HG03139 (cell line): ENCODE results near the gene KLHL33.
A peak's percentile ranks its signal among the peaks of the same experiment; 100 is the strongest.

Experiments
- ATAC-seq: cut with Tn5 transposase; IDR thresholded peaks from one replicate; pipeline ENCODE4 v1.9.1; 2021; ENCODE audit not compliant: unreplicated experiment

The KLHL33 gene

DNA sequence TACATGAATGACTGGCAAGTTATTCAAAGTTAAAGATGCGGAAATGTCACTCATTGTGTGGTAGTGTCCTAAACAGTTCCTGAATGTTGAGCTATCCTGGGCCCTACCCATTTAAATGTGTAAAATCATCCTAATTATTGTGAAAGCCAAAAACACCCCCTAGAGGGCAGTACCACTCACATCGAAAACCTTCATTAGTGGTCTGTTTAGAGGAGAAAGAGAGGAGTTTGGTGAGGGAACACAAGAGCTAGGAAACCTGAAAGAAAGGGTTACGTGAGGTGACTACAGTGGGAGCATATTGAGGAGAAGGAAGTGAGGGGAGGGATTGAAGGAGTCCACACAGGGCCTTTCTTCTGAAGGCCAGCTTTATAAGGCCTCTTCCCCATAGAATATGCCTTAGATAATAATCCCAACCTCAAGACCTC is 20.2 kb downstream of the KLHL33 start:
- ATAC-seq, result peak; percentile 41

DNA sequence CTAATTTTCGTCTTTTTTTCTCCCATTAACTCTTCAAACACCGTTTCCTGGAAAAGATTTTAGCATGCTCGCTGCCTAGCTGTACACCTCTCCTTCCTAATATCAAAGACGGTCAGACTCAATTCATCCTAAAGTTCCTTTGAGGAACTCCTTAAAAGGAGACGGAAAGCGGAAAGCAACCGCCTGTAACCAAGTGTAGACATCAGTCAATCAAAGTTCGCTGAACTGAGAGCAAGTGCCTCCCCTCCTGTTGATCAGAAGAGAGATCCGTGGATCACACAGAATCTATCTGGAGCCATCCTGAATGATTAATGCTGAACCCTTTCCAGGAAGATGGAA is 22.3 kb downstream of the KLHL33 start:
- ATAC-seq, result peak; percentile 35

DNA sequence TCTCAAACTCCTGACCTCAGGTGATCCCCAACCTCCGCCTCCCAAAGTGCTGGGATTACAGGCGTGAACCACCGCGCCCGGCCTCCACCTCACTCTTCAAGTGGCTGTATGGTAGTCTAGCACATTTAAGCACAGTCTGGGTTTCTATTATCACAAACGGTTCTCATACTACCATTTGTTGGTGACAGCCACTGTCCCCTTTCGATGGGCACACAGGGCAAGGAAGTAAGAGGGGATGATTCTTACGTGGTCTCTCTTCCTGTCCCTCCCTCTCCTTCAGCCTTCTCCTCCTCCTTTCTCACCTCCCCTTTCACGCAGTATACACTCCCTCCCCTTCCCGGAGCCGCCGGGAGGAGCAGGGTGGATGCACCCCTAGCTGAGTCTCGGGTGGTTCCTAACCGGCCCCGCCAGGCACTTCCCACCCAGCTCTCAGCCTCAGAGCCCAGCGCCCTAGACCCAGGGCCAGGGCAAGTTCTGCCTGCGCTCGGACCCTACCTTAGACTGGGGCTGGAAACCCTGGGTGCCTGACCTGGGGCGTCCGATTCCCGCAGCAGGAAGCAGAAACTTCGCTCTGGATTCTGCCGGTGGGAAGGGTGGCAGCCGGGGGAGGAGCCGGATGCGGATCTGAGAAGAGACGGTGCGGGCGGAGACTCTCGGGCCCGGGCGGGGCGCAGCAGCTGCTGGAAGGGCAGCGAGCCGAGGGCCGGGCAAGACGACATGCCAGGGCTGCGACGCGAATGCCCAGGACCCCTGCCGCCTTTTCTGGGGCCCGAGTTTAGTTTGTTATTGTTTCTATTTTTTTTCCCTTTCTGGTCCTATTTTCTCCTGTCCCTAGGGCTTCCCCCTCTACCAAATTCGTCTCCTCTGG is 22.9 kb downstream of the KLHL33 start, which contains the start of gene TEP1:
TSS of gene TEP1 (minus strand) at position 626 of the 868 bp plus-strand sequence. CDS start 5,062 bp downstream, outside the sequence.
- ATAC-seq, result peak; percentile 68

DNA sequence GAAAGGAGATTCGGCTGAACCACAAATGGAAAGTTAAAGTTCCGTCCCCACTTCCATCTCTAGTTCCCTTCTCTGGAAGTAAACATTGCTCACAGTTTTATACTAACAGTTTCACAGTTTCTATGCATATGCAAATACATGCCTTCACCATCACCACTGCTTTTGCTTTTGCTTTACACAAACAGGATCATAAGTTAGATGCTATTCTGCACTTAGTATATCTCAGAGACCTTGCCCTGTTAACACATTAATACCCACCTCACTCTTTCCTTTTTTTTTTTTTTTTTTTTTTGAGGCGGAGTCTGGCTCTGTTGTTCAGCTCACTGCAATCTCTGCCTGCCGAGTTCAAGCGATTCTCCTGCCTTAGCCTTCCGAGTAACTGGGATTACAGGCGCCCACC is 23.6 kb downstream of the KLHL33 start:
- no peak for ATAC-seq

DNA sequence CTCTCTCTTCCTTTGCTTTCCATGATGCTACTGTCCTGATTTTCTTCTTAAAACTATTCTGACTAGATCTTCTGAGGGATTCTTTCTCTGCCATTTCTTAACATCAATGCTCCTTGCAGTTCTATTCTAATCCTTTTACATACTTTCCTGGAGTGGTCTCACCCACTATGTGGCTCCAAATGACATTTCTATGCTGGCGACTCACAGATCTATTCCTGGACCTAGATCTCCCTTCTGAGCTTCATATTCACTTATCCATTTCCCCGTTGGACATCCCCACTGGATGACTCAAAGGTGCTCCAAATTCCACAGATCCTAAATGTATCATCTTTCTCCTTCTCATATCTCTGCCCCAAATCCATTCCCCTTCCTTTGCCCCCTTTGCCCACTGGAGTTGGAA is 26.7 kb downstream of the KLHL33 start:
- ATAC-seq, result no peak

DNA sequence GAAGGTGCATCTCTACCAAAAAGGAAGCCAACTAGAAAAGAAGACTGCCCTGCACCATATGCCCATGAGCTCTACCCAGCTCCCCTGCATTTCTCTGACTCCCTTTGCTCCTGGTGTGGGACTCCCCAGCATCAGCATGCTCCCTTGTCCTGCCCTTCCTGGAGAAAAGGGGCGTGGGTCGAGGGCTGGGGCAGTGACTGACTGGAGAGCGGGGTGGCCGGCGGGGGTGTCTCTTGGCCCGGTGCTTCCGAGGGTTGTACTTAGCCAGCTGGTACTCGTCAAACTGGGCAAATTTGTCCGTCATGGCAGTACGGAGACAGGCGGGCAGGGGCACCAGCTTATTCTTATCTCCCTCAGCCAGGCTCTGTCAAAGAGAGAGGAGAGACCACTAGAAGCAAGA is 32.4 kb downstream of the KLHL33 start:
- no peak for ATAC-seq

DNA sequence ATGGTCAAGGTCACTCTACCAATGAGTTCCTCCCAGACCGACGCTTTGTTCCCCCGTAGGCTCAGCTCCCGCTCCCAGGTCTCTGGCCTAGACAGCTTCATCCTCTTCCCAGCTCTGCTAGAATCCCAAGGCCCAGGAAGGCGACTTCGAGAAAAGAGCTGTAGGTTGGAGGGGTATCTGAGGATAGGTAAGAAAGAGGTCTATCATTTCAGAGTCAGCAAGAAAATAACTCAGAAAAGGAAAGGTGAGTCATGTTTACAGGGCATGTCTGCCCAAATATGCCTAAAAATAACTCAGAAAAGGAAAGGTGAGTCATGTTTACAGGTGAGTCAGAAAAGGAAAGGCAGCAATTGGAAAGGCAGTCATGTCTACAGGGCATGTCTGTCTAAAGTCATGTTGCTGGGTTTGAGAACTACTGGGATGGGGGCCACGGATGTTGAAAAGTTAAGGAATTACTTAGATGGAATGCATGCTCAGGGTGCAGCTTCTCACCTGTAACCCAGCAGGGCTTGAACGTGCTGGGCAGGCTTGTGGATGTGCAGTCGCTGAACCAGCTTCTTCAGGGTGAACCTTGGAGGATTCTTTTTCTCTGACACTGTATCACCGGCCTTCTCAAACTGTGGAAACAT is 34.9 kb downstream of the KLHL33 start:
- ATAC-seq, result no peak

DNA sequence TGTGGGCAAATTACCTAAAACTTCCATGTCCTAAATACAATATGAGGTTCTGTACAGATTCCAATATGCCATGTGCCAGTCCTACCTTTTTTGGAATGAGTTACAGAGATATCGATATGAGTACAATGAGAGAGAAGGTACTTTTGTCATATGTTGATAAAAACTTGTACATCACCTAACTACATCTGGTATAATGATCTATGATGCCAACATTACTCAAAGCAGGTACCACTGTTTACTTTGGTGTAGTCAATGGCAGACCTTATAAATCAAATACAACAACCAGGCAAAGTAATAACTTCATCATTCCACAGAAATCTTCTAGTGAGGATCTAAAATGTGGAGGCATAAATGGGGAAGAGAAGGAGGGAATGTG is 35.4 kb downstream of the KLHL33 start:
- ATAC-seq, result no peak

DNA sequence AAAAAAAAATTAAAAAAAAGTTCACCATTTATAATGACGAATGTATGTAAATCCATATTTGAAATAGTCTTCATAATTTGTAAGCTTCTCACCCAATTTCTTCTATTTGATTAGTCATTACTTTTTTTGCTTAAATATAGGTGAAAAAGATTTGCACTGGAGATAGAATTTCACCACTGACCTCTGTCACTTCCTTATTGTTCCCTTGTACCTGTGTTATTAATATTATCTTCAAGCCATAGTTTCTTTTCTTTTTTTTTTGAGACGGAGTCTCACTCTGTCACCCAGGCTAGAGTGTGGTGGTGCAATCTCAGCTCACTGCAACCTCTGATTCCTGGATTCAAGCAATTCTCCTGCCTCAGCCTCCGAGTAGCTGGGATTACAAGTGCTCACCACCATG is 38.5 kb downstream of the KLHL33 start:
- no peak for ATAC-seq

DNA sequence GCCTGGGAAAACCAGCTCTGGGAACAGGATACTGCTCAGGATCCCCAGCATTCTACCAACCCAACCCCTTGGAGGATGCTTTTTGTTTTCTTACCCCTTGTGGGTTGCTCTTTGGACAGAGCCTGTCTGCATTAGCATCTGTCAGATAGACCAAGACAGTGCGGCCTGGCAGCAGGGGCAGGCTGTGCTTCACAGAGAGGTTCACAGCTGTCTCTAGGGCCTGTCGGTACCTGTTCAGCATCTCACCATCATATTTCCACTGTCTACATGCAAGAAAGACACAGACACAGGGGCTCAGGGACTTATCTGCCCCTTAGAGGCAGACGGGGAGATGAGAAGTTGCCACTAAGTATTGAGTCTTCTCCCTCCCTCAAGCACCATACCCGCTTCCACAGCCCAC is 44.5 kb downstream of the KLHL33 start:
- ATAC-seq, result no peak

DNA sequence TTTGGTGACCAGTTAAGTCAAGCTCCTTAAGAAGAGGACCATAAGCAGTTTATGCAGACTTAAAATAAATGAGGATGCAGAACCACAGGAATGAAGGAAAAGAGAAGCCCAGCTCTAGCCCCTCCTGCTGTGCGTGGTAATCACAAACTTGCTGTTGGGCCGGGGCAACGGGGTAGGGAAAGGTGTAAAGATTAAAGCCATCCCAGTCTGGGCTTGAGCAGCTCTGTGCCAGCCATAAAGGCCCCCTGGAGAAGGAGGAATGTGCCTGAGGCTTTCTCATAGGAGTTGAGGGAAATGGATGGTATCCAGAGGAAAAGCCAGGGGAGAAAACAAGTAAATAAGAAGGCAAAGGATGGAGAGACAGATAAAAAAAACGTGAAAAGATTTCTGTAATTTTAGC is 47.8 kb downstream of the KLHL33 start:
- no peak for ATAC-seq

DNA sequence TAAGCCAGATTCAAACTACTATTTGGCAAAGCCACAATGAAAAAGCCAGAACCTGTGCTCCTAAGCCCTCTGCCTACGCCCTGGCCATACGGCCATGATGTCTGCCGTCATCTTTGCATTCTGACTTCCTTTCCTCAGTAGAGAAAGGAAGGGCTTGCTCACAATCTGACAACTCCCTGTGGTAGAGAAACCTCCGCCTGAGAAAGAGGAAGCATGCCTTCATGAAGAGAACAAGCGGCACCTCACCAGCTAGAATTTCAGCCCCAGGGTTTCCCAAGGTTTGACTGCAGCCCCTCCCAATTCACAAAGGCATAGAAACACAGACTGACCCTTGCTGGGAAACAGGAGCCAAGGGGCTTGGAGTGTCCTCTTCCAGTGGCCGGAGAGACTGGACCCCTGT is 48.4 kb downstream of the KLHL33 start:
- no peak for ATAC-seq

DNA sequence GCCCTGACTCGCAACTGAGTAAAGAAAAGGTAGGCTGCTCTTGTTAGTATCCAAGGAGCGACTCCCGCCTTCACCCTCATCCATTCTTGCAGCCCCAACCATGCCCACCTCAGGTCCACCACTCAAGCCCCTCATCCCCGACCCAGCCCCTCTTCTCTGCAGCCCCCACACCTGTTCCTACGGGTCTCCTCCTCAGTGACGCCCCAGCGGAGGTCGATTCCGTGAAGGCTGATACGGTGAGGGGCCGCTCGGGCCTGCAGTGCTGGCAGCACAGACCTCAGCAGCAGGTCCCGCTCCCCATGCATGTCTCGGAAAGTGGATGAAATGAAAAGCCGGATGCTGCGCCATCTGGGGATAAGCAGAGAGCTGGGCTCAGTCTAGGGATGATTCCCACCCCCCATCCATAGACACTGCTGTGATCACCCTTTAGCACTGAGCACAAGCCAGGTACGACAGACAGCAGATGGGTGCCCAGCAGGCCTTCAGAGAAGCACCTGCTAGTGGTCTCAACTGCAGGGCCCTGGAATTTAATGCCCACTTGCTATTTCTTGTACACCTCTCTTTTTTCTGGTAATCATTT is 49.6 kb downstream of the KLHL33 start:
- ATAC-seq, result no peak

DNA sequence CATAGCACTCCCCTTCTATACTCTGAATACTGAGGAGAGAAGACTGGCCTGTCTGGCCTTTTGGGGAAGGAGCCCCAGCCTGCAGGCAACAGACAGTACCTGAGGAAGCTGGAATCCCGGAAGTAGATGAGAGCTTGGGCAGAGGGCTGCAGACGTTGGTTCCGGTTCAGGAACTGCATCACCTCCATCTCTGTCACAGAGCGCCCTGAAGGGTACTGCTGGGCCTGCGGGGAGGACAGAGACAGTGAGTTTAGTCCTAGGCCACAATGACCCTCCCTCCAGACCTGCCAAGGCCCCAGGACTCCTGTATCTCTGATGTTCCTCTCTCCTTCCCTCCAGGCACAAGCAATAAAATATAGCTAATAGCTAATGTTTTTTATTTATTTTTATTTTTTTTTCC is 51.1 kb downstream of the KLHL33 start:
- no peak for ATAC-seq

DNA sequence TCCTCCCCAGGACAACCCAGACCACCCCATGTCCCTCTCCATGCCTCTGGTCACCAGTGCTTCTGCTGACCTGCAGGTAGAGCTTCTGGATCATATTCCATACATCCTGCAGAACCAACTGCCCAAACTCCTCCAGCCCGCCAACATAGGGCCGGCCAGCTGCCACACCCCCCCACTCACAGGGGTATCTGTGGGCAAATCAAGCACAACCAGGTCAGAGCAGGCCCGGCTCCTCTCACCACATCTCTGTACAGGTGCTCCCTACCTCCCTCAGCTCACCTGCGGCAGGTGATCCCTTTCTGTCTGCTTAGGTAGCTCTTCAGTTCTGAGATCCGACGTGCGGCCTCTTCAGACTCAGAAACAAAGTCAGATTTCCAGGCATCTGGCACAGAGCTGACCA is 51.6 kb downstream of the KLHL33 start:
- ATAC-seq, result no peak

DNA sequence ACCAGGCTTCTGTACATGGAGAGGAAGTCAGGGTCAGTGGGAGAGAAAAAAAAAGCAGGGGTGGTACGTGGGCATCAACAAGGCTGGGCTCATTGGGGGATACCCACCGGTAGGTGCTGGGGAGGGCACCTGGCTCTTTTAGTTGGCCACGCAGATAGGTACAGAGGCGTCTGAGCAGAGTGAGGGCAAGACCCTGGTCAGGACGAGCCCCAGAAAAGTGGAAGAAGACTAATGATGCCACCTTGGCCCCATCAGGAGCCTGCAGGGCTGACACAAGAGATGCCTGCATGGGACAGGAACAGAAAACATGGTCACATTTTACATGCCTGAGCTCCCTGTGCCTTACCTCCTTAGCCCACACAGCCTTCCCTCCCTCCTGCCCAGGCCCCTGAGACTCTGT is 52.3 kb downstream of the KLHL33 start:
- no peak for ATAC-seq

DNA sequence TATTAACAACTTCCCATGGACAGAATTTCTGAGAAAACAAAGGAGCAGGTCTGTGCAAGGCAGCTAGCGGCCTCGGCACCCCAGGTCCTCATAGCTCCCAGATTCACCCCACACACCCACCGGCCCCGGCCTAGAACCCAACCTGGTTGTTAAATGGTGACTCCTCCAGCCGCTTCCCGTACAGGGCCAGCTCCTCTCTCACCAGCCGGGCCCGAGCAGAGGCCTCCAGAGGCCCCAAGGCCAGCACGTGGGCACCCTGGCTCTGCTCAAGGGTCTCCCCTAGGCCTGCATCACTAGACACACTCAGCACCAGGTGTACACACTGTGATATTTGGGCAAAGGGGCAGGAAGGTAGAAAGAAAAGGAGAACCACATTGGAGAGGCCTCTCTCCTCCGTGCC is 52.9 kb downstream of the KLHL33 start:
- ATAC-seq, result no peak

DNA sequence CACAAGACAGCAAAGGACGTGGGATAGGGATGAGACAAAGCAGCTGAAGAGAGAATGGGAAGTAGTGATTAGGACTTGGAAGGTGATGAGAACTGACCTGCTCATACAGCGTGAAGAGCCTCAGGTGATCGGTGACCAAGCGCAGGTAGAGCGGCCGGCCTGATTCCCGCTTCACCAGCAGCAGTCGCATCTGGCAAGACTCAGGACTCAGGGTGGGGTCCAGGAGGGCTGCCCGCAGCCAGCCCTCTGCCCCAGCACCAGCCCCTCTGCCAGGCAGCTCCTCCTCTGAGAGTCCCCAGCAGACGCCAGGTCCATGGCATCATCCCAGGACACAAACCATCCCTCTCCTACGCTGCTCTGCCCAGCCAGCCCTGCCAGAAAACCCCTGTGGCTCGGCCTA is 53.4 kb downstream of the KLHL33 start:
- ATAC-seq, result no peak

DNA sequence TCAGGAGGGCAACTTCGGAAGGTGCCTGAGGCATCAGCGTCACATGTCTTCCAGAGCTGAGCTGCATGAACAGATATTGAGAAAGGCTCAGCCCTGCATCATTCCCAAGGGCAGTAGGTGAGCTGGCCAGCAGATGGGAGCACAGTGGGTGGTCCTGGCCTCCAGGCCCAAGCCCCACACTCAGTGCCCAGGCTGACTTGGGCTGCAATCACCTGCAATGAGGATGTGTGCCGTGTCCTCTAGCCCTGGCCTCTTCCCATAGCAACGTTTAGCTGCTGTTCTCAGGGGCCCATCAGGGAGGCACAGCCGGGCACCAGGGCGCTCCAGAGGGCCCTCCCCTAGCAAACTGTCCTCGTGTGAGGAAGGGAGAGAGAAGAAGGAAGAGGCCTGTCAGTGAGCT is 54.6 kb downstream of the KLHL33 start:
- ATAC-seq, result no peak

DNA sequence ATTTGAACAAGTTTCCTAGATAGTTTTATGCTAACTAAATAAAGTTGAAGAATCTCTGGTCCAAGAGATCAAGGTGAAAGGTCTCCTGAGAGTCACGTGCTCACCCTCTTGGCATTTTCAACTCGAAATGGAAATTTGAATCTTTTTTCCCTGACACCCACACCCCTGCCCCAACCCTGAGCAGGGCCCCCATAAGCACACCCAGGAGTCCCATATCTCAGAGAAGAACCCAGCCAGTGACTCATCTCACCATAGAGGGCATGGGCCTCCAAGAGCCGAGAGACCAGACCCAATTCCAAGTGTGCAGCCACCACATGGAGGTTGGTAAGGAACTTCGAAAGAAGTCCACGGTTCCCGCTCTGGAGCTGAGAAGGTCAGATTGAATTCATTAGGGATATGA is 55.3 kb downstream of the KLHL33 start:
- no peak for ATAC-seq

DNA sequence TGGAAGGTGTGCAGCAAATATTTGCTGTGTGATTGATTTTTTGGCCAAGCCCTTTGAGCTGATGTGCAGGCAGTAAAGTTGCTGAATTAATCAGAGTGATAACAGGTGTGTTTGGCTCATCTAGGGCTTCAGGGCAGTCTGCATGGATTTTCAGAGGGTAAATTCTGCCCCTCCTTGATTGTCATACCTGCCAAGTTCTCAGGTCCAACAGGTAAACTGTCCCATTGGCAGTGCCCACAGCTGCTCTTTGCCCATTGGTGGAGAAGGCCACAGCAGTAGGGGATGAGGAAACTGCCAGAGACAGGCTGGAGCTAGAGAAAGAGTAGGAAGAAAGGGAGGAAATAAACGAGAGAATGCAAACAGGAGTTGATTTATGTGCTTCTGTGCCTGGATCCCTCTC is 56.2 kb downstream of the KLHL33 start:
- ATAC-seq, result no peak

DNA sequence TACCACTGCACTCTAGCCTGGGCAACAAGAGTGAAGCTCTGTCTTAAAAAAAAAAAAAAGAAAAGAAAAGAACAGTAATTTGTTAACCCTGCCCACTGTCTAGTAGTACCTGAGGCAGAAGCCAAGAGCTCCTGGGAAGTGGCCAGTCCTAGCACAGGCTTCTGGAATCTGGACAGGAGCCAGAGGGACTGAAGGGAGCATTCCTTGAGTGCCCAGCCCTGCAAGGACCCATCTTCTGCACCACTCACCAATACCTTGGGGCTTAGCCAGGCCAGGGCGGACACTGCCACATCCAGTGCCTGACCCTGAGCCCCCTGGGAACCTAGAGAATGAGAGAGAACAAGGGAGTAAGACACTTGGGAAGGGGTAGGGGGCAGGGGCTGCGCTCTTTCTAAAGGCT is 58.8 kb downstream of the KLHL33 start:
- no peak for ATAC-seq
